ENCODE results near the gene JAM3.
"Not testable (repeated sequence)": the region's sequence is repeated elsewhere in the genome, so short reads cannot be mapped to it uniquely, and the experiment has no call there.

Gene JAM3

GRCh38 chr11:134086376-134086775 lies 17.5 kb downstream of the JAM3 start:
- no peak overlapping the region for H3K4me3 ChIP-seq (ENCODE audit: low read depth, low read length)
- TF ChIP-seq CTCF (IDR thresholded peaks at IDR 0.05; ENCODE audit: low read depth, low read length, missing control alignments) = no peak
- no peak for DNase-seq (ENCODE audit: low read depth)

GRCh38 chr11:134092006-134092405 lies 23.1 kb downstream of the JAM3 start:
- H3K4me3 ChIP-seq (ENCODE audit: low read depth, low read length); DNase-seq (ENCODE audit: low read depth): not testable (repeated sequence)

- no peak overlapping the region for H3K4me3 ChIP-seq (ENCODE audit: low read depth, low read length)
- DNase-seq (ENCODE audit: low read depth) = no peak
- no peak for TF ChIP-seq CTCF (IDR thresholded peaks at IDR 0.05; ENCODE audit: low read depth, low read length, missing control alignments)
Measured at GRCh38 chr11:134097166-134097565, 28.3 kb downstream of the JAM3 start.

- no peak for DNase-seq (ENCODE audit: low read depth)
- TF ChIP-seq CTCF (IDR thresholded peaks at IDR 0.05; ENCODE audit: low read depth, low read length, missing control alignments) = peak; percentile 62
- H3K4me3 ChIP-seq (ENCODE audit: low read depth, low read length) = no peak overlapping the region
Measured at GRCh38 chr11:134098566-134099184, 29.8 kb downstream of the JAM3 start.

- no peak overlapping the region for H3K4me3 ChIP-seq (ENCODE audit: low read depth, low read length)
- TF ChIP-seq CTCF (IDR thresholded peaks at IDR 0.05; ENCODE audit: low read depth, low read length, missing control alignments) = no peak
- no peak for DNase-seq (ENCODE audit: low read depth)
Measured at GRCh38 chr11:134100171-134100570, 31.3 kb downstream of the JAM3 start.

GRCh38 chr11:134101282-134101681 lies 32.4 kb downstream of the JAM3 start:
- no peak for DNase-seq (ENCODE audit: low read depth)
- no peak overlapping the region for H3K4me3 ChIP-seq (ENCODE audit: low read depth, low read length)
- no peak for TF ChIP-seq CTCF (IDR thresholded peaks at IDR 0.05; ENCODE audit: low read depth, low read length, missing control alignments)

- no peak for TF ChIP-seq CTCF (IDR thresholded peaks at IDR 0.05; ENCODE audit: low read depth, low read length, missing control alignments)
- DNase-seq (ENCODE audit: low read depth) = no peak
- no peak overlapping the region for H3K4me3 ChIP-seq (ENCODE audit: low read depth, low read length)
Measured at GRCh38 chr11:134110252-134110815, 41.5 kb downstream of the JAM3 start.

GRCh38 chr11:134113787-134114186 lies 44.9 kb downstream of the JAM3 start:
- not testable (repeated sequence) for H3K4me3 ChIP-seq (ENCODE audit: low read depth, low read length); DNase-seq (ENCODE audit: low read depth)
